Omental fat pad (tissue), 4 donors: Measurements from ENCODE around the gene TPPP. TPM values are rescaled to one million over a fixed set of nuclear protein-coding genes. Genes with fewer than 3 reads are reported as not detected.

Experiments used
- ATAC-seq: fragments of 150-250 bp; one replicate; pipeline ENCODE4 v1.9.1; 2016; ENCODE audit warnings: mild to moderate bottlenecking, moderate library complexity; ENCODE audit not compliant: low FRiP score
- DNase-seq: peaks from one replicate; pipeline ENCODE4 v3.0.0-alpha.2; 2019; ENCODE audit warnings: low spot score
- CTCF ChIP-seq, 3 donors: fragments of 450-650 bp; IDR thresholded peaks; one replicate each; pipeline ENCODE4 v1.5.1; 2016 to 2017; ENCODE audit warnings: antibody characterized with exemption in 3 of 3, mild to moderate bottlenecking in 3 of 3, moderate library complexity in 2 of 3
- total RNA-seq, 4 donors: library from RNA; depleted of rRNA; stranded (reverse); fragments of >200 nt; gene quantifications; one replicate each; pipeline ENCODE4 v1.1.0, GENCODE V29; 2016

The TPPP gene
- total RNA-seq, 4 donors from 2014 or later, result 3.9 to 7.8 (median 5.5) TPM

GRCh38 chr5:644971-645370 lies 48.2 kb downstream of the TPPP start:
- DNase-seq (no peak), ATAC-seq (no peak)

GRCh38 chr5:644509-644908 lies 48.6 kb downstream of the TPPP start:
- TF ChIP-seq CTCF (IDR thresholded peaks at IDR 0.05), result no peak
- ATAC-seq (no peak), DNase-seq (no peak)

More at GRCh38 chr5:644971-645370, 48.2 kb downstream of the TPPP start:
- no peak for TF ChIP-seq CTCF (IDR thresholded peaks at IDR 0.05)

- DNase-seq, result no peak
- TF ChIP-seq CTCF (IDR thresholded peaks at IDR 0.05), result no peak
These were observed 49.3 kb downstream of the TPPP start for GRCh38 chr5:643811-644271.

GRCh38 chr5:643351-643801 lies 49.8 kb downstream of the TPPP start:
- no peak for DNase-seq

More at GRCh38 chr5:643811-644271, 49.3 kb downstream of the TPPP start:
- ATAC-seq, result no peak

GRCh38 chr5:642481-642880 lies 50.7 kb downstream of the TPPP start:
- DNase-seq (no peak), ATAC-seq (no peak)
- TF ChIP-seq CTCF (IDR thresholded peaks at IDR 0.05), result no peak

More at GRCh38 chr5:643351-643801, 49.8 kb downstream of the TPPP start:
- ATAC-seq, result no peak
- TF ChIP-seq CTCF (IDR thresholded peaks at IDR 0.05), result no peak

- ATAC-seq, result no peak
- TF ChIP-seq CTCF (IDR thresholded peaks at IDR 0.05), result no peak
- DNase-seq, result no peak
These were observed 51.8 kb downstream of the TPPP start for GRCh38 chr5:641331-641765.
